ENCODE results near the gene OR56B1.

Gene OR56B1

DNA sequence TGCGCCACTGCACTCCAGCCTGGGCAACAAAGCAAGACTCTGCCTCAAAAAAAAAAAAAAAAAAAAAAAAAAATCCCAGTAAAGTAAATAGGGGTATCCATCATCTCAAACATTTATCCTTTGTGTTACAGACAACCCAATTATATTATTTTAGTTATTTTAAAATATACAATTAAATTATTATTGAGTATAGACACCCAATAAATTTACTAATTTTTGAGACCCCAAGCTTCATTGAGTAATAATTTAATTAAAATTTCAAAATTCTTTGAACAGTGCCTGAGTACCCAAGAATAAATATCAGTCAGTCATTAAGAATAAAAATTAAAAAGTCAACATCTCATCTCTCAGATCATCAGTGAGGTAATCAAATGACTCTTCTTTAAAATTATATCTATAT lies 17.7 kb downstream of the OR56B1 start, which contains the start of gene OR52N4:
Gene OR52N4 (plus strand): TSS at position 301 of the 400 bp plus-strand sequence. CDS start 498 bp downstream, outside the sequence.
- H3K4me3 ChIP-seq = no peak within 1 kb of the TSS
- H3K36me3 ChIP-seq = no peaks in the 10 kb centered on the region
- H3K27me3 ChIP-seq = no peaks in the 10 kb centered on the region
- no peak for DNase-seq
- no peak within 1 kb of the TSS for H3K27ac ChIP-seq
- H3K9me3 ChIP-seq = no peaks in the 10 kb centered on the region
- H3K4me1 ChIP-seq = no peaks in the 10 kb centered on the region
- intact Hi-C loops (cut with DNase I; ENCODE audit: low total_unique reads) = no loop called here
- TF ChIP-seq, protein P1, sequence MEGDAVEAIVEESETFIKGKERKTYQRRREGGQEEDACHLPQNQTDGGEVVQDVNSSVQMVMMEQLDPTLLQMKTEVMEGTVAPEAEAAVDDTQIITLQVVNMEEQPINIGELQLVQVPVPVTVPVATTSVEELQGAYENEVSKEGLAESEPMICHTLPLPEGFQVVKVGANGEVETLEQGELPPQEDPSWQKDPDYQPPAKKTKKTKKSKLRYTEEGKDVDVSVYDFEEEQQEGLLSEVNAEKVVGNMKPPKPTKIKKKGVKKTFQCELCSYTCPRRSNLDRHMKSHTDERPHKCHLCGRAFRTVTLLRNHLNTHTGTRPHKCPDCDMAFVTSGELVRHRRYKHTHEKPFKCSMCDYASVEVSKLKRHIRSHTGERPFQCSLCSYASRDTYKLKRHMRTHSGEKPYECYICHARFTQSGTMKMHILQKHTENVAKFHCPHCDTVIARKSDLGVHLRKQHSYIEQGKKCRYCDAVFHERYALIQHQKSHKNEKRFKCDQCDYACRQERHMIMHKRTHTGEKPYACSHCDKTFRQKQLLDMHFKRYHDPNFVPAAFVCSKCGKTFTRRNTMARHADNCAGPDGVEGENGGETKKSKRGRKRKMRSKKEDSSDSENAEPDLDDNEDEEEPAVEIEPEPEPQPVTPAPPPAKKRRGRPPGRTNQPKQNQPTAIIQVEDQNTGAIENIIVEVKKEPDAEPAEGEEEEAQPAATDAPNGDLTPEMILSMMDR (IDR thresholded peaks at IDR 0.05) = no peak

DNA sequence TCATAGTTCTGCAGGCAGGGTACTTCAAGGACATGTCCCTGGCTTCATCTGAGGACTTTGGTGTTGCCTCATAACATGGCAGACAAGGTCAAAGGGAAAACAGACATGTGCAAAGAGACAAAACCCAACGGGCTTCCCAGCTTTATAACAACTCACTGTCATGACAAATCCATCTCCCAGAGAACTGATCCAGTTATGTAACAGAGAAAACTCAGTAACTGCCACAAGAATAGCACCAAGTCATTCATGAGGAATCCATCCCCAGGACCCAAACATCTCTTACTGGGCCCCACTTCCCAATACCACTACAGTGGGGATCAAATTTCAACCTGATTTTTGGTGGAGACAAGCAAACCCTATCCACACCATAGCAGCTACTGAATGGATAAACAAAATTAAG lies 30.8 kb downstream of the OR56B1 start:
- Histone ChIP-seq H3K4me1 (no peaks in the 10 kb centered on the region), H3K4me3 (no peak overlapping the region), H3K27ac (no peak overlapping the region), H3K27me3 (no peaks in the 10 kb centered on the region), H3K9me3 (no peaks in the 10 kb centered on the region), H3K36me3 (no peaks in the 10 kb centered on the region)
- DNase-seq = no peak
- intact Hi-C loops (cut with DNase I; ENCODE audit: low total_unique reads) = no loop called here
- TF ChIP-seq, protein P1 (IDR thresholded peaks at IDR 0.05) = no peak

DNA sequence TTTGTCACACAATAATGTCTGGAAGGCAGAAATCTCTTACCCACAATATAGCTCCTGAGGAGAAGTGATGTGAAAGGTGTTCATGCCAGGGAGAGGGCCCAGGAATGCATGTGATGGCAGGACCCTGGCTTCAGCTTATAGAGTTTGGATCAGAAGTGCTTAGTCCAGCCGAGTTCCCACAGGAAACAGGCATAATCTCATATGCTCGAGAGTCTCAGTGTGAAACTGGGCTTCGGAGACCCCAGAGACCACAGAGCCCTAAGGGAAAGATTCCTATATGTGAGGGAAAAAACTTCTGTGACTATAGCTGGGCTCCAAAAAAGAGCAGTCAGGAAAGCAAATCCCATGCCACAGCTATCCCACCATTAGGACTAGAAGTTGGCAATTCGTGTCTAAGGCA lies 47.0 kb downstream of the OR56B1 start, which contains the start of gene OR52N5:
Gene OR52N5 (minus strand): TSS at position 101 of the 400 bp plus-strand sequence. CDS start 4,721 bp downstream, outside the sequence.
- intact Hi-C loops (cut with DNase I; ENCODE audit: low total_unique reads) = no loop called here
- Histone ChIP-seq H3K4me1 (no peaks in the 10 kb centered on the region), H3K27me3 (no peaks in the 10 kb centered on the region), H3K4me3 (no peak within 1 kb of the TSS), H3K27ac (no peak within 1 kb of the TSS), H3K36me3 (no peaks in the 10 kb centered on the region), H3K9me3 (no peaks in the 10 kb centered on the region)
- no peak for DNase-seq
- TF ChIP-seq, protein P1 (IDR thresholded peaks at IDR 0.05) = no peak
